A172 (cell line): ENCODE measurements around the gene USP12. TPM values are rescaled to one million over a fixed set of nuclear protein-coding genes. Genes with fewer than 3 reads are reported as not detected.
"Not testable (repeated sequence)": the region's sequence is repeated elsewhere in the genome, so short reads cannot be mapped to it uniquely, and the experiment has no call there.

Experiments
- DNase-seq: peaks from one replicate; pipeline ENCODE4 v3.0.0-alpha.2; 2015; ENCODE audit warnings: low spot score
- total RNA-seq: library from RNA; depleted of rRNA; stranded (reverse); fragments of >200 nt; shearing (Covaris generic); gene quantifications from 2 replicates; pipeline ENCODE4 v1.2.3, GENCODE V29; 2014; rRNA removed

USP12 gene, protein sequence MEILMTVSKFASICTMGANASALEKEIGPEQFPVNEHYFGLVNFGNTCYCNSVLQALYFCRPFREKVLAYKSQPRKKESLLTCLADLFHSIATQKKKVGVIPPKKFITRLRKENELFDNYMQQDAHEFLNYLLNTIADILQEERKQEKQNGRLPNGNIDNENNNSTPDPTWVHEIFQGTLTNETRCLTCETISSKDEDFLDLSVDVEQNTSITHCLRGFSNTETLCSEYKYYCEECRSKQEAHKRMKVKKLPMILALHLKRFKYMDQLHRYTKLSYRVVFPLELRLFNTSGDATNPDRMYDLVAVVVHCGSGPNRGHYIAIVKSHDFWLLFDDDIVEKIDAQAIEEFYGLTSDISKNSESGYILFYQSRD
- 18.3 and 20.0 TPM in 2 replicates for total RNA-seq

DNA sequence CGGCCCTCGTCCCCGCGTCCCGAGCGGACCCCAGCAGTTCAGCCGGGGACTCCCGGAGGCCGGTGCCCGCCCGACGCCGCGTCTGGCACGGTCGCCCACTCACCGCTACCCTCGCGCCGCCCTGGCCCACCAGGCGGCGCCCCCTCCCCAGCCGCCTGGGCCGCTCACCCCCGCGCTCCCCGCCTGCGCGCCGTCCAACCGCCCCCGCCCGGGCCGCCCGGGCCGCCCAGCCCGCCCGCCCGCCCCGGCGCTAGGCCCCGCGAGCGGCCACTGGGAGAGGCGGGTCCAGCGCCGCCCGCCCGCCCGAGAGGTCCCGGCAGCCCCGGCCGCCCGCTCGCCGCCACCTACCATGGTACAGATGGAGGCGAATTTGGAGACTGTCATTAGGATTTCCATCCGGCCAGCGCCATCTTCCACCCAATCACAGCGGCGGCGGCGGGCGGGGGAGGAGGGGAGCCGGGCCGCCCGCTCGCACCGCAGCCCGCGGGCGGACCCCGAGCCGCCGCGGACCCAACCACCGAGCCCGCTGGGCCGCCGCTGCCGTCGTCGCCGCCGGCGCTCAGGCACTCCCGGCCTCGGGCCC is at the start of gene USP12:
Gene USP12, minus strand, starts transcription at position 568 of the 583 bp plus-strand sequence. Its CDS starts 172 bp downstream, at position 396.
- DNase-seq, result no peak

DNA sequence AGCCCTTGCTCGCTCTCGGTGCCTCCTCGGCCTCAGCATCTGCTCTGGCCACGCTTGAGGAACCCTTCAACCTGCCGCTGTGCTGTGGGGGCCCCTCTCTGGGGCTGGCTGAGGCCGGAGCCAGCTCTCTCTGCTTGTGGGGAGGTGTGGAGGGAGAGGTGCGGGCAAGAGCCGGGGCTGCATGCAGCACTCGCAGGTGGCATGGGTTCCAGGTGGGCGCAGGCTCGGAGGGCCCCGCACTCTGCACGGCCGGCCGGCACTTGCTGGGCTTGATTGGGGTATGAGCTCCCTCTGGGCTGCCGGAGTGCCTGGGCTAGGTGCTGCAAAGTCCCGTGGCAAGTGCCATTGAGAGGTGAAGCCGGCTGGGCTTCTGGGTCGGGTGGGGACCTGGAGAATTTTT is 48.0 kb upstream of the USP12 start:
- DNase-seq, result no peak

DNA sequence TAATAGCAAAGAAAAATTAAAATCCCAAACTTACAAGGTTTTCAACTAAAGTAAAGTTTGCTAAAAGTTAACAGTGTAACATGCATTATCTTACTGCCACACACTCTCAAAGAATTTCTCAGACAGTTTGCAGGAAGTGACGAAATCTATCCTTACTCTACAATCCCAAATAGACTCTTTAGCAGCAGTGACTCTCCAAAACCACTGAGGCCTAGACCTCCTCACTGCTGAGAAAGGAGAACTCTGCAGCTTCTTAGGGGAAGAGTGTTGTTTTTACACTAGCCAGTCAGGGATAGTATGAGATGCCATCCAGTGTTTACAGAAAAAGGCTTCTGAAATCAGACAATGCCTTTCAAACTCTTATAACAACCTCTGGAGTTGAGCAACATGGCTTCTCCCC is 47.2 kb upstream of the USP12 start:
- not testable (repeated sequence) for DNase-seq

DNA sequence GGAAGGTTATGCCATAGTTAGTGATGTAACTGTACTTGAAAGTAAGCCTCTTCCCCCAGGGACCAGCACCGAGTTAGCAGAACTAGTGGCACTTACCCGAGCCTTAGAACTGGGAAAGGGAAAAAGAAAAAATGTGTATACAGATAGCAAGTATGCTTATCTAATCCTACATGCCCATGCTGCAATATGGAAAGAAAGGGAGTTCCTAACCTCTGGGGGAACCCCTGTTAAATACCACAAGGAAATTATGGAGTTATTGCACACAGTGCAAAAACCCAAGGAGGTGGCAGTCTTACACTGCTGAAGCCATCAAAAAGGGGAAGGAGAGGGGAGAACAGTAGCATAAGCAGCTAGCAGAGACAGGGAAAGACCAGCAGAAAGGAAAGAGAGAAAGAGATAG is 46.2 kb upstream of the USP12 start:
- DNase-seq, result not testable (repeated sequence)

DNA sequence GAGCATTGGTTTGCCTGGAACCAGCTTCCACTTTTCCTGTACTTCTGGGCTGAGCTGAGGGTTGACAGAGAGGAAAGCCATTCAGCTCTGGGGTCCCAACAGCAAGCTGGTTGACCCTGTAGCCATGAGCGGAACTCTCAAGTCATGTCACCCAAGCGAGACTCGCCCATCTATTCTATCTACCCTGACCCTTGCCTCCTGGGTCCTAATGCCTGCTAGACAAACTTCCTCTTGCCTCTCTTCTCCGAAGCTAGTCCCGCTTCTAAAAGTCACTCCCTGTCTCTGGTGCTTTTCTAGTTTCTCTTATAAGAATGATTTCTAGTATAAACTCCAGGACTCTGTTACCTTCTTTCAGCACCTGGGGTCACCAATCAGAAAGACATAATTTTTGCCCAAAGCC is 41.8 kb upstream of the USP12 start:
- DNase-seq, result not testable (repeated sequence)

DNA sequence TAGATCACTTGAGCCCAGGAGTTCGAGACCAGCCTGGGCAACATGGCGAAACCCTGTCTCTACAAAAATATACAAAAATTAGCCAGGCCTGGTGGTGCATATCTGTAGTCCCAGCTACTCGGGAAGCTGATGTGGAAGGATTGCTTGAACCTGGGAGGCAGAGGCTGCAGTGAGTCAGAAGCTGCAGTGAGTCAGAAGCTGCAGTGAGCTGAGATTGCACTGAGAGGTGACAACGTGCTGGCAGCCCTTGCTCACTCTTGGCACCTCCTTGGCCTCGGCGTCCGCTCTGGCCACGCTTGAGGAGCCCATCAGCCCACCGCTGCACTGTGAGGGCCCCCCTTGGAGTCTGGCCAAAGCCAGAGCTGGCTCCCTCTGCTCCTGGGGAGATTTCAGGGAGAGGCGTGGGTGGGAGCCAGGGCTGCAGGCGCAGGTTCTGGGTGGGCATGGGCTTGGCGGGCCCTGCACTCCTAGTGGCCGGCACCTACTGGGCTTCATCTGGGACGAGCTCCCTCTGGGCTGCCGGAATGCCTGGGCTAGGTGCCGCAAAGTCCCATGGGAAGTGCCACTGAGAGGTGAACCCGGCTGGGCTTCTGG is 40.3 kb upstream of the USP12 start:
- peak; percentile 59 for DNase-seq

DNA sequence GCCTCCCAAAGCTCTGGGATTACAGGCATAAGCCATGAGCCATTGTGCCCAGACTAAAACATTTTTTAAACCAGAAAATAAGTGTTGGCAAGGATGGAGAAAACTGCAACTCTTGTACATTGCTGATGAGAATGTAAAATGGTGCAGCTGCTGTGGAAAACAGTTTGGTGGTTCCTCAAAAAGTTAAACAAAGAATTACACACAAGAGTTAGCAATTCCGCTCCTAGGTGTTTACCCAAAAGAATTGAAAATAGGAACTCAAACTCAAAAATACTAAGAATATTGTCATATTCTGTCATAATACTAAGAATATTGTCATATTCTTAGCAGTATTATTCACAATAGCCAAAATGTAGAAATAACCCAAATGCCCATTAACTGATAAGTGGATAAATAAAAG is 39.7 kb upstream of the USP12 start:
- no peak for DNase-seq

DNA sequence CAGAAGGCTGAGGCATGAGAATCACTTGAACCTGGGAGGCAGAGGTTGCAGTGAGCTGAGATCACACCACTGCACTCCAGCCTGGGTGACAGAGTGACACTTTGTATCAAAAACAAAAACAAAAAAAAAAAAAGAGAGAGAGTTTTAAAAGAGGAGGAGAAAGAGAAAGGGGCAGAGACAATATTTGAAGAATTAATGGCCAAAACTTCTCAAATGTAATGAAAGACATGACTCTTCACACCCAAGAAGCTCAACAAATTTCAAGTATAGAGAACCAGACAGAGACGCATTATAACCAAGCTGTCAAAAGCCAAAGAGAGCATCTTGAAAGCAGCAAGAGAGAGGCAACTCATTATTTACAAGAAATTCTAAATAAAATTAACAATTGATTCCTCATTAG is 36.9 kb upstream of the USP12 start:
- no peak for DNase-seq

DNA sequence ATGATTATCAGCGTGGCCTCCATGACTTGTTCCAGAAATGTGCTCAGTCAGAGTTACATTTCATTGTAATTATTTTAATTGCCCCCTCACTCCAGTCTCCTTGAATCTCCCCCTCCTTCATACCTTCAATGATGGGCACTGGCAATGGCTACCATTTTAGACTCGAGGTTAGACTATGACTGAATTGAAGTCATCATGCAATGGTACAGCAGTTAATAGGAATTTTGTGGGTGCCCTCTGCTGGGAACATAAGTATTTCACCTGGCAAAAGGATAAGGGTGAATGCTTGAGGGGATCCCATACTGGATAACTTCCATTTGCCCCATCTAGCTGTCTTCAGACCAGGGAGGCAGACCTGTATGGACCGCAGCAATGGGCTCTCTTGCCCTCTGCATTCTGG is 32.2 kb upstream of the USP12 start:
- DNase-seq, result peak; percentile 25

DNA sequence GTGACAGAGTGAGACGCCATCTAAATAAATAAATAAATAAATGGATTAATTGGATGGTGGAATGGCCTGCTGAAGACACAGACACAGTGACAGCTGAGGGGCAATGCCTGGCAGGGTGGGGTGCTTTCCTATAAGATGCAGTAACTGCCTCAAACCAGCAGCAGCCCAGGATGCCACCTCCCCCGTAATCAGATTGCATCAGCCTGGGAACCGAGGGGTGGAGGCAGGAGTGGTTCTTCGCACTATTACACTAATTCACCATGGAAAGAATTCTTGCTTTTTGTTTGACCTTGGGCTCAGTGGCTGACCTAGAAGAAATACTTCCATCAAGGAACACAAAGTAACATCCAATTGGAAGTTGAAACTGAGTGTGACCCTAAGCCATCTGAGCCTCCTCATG is 31.6 kb upstream of the USP12 start:
- no peak for DNase-seq

DNA sequence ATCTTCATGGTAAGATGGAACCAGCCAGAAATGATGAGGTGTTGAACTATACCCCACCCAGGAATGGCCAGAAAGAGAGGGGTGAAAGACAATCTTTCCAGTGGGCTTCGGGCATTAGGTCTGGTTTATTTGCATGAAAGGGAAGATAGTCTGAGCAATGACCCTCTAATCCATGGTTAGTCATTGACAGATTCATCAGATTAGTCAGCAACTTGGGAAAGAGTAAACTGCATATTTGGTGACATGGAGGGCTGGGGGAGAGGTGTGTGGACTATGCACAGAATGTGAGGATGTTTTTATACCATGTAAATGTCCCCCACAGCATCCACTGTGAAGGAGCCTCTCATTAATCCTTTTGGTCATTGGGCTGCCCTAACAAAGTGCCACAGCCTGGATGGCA is 30.1 kb upstream of the USP12 start:
- DNase-seq, result no peak

DNA sequence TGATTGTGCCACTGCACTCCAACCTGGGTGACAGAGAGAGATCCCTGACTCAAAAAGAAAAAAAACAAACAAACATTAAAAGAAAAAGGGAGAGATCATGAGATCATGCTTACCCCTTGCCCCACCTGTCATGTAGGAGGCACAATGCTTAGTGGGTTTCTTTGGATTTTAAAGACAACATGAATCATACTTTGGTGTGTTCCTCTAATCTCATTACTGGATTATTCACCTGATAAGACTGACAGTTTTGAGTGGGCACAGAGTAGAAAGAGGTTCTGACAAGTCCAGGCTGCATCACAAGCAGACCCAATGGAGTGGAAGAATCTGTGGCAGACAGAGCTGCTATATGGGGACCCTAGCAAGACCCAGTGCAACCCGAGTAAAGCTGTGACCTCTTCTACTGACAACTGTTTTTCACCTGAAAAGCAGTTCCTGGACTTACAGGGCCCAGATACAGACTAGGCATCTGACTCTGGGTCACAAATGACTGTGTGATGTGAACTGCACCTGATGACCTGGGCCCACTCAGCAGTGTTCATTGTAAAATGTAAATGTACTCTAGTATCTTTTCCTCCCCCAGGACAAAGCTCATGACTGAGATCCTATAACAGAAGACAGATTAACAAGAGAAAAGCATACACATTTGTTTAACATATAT is 28.9 kb upstream of the USP12 start:
- peak; percentile 4 for DNase-seq

DNA sequence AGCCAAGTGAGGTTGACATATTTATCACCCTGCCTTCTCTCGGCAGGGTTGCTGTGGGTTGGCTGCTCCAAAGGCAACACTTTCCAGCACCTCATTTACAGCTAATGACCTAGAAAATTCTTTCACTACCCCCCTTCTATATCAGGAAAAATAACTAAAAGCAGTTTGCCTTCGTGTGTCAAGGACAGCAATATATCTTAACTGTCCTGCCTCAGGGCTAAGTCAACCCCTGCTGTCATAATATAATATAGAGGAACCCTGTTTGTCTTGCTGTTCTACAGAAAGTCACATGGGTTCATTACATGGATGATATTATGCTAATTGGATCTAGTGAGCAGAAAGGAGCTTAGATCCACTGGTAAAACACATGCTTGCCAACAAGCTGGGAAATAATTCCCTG is 28.1 kb upstream of the USP12 start:
- DNase-seq, result no peak

DNA sequence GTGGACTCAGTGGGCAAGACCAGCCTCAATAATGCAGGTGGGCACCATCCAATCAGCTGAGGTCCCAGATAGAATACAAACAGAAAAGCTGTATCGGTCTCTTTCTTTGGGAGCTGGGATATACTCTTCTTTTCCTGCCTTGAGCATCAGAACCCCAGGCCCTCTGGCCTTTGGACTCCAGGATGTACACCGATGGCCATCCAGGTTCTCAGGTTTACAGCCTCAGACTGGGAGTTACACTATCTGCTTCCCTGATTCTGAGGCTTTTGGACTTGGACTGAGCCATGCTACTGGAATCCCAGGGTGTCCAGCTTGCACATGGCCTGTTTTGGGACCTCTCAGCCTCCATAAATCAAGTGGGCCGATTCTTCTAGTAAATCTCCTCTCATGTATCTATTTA is 27.6 kb upstream of the USP12 start:
- DNase-seq, result no peak

DNA sequence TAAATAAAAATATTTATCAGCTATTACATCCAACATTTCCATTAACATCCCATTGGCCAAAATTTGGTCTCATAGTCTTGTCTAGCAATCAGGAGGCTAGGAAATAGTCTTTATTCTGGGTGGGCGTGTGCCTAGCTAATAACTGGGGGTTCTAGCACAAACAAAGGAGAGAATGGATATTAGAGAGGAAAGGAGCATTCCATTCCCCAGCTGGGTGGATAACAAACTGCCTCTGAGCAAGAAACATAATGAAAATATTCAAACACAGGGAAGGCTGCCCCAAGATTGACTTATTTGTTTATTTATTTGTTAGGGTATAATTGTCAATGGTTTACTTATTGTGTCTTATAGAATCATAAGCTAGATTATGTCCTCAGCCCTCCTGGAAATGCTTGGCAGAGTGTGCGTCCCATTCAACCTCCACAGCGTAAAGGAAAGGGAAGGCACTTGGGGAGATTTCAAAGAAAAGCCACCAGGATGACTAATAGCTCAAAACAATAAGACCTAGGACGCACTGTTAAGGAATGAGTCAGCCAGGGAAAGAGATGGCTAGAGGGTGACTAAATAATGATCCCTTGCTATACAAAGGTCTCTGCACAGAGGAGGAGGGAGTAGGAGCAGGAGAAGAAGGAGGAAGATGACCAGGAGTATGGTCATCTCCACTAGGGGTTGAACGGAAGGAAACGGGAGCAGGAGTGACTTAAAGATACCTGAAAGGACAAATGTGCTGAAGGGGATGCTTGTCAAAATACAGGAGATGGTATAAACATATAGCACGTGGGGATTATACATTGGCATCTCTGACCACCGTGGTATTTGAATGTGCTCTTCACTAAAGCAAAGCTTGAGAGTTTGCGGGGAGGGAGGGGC is 23.5 kb upstream of the USP12 start:
- DNase-seq, result peak; percentile 96

DNA sequence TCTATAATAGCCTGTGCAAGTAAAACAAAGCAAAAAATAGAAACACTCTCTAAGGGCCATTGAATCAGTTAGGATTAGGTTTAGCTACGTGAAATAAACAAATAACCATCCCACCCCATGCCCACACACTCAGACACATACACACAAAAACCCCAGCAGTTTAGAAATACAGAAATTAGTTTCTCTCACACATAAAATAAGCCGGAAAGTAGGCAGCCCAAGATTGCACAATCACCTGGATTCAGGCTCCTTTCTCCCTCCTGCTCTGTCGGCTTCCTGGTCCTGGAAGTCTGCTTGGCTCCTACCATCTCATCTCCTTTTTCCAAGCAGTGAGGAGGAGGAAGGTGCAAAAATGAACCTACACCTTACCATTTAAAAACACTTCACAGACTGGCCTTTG is 22.6 kb upstream of the USP12 start:
- DNase-seq, result no peak

DNA sequence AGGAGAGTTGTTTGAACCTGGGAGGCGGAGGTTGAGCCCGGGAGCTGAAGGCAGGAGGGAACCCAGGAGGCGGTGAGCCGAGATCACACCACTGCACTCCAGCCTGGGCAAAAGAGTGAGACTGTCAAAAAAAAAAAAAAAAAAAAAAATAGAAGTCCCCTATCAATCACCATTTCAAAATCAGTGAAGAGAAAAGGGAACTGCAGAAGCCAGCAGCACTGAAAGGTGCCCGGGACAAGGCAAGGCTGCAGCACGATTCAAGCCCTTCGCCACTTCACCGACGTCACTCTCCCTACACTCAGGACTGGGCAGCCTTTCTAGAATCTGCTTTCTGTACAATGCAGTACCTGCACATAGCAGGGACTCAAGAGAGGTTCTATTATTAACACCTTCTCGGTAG is 21.9 kb upstream of the USP12 start:
- no peak for DNase-seq

DNA sequence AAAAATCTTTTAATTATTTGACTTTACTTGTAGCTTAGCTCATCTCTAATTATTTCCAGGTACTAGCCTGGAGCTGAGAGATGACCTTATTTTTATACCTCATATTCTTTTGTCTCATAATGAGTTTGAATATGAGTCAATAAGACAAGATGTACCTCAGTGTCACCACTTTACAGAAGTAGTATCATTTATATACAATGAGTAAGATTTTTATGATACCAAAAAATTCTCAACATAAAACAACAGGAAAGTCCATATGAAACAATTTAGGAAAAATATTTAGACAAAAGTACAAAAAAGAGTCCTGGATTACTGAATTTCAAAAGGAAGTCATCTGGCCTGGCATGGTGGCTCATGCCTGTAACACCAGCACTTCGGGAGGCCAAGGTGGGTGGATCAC is 21.4 kb upstream of the USP12 start:
- DNase-seq, result no peak

DNA sequence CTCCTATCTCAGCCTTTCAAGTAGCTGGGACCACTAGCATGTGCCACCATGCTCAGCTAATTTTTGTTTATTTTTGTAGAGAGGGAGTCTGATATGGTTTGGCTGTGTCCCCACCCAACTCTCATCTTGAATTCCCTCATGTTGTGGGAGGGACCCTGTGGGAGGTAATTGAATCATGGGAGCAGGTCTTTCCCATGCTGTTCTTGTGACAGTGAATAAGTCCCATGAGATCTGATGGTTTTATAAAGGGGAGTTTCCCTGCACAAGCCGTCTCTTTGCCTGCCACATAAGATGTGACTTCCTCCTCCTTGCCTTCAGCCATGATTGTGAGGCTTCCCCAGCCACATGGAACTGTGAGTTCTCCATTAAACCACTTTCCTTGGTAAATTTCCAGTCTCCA is 20.8 kb upstream of the USP12 start:
- not testable (repeated sequence) for DNase-seq

DNA sequence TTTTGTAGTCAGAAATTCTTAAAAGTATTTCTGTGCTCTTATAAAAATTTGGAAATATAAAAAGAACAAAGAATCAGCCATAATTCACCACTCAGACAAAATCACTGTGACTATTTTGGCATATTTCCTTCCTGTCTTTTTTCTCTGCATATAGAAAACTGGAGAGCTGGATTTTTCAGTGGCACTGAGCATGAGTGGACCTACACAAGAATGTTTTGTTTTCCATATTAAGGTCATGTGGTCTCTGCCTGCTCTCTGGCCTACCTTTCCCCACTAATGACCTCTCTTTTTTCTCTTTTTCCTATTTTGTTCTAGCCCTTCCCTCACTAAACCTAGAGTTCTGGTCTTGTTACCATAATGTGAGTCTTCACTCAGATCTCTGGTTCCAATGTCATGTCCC is 17.6 kb upstream of the USP12 start:
- DNase-seq, result no peak

DNA sequence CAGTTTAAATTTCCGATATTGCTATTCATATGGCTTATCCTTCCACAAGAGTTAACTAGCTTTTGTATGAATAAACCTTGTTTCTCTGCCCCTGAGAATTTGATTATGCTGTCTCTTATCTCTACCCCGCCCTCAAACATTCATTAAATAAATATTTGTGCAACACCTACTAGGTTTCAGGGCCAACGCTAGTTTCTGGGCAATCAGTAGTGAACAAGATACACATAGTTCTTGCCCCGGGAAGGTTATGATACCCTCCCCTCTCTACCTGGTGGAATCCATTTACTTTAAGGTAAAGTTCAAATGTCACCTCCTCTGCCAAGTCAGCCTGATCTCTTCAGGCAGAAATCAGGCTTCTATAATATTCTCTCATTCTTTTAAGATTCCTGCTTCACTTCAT is 16.6 kb upstream of the USP12 start:
- DNase-seq, result no peak

DNA sequence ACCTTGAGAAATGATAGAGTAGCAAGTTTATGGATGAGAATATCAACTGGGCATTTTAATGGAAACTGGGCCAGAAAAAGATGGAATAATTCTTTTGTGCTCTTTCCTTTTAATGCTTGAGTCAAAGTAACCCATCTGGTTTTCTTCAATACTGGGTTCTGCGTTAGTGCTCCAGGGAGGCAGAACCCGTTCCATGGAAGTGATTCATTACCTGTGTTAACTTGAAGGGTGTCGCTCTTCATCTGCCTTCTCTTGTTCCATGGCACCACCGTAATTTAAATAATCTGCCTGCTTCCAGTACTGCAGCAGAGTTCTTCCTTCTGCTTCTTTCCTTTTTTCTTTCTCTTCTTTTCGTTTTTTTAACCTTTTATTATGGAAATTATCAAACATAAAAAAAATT is 14.7 kb upstream of the USP12 start:
- DNase-seq, result no peak
